ENCODE data around the gene NEU4. TPM values are rescaled to one million over a fixed set of nuclear protein-coding genes. Genes with fewer than 3 reads are reported as not detected.

Gene NEU4
- total RNA-seq, 1 donor from 2014 or later, result 0.72 TPM

DNA sequence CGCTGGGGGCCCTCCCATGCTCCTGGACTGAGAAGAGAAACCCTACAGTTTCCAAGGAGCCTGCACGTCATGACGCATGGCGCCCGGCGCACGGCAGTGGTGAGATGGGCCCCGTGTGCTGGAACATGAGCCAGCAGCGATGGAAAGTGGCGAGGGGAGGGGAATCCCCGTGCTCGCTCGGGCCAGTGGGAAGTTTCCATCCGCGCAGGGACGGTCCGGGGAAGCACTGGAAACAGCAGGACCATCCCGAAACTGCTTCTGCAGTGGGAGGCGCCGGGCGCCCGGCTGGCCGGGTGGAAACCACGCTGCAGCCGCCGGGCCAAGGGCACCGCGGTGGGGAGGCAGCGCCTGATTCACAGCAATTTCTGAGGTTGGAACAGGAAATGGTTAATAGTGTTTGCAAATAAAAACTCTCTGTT is 54.6 kb downstream of the NEU4 start:
- no peak for DNase-seq (ENCODE audit: low spot score)

DNA sequence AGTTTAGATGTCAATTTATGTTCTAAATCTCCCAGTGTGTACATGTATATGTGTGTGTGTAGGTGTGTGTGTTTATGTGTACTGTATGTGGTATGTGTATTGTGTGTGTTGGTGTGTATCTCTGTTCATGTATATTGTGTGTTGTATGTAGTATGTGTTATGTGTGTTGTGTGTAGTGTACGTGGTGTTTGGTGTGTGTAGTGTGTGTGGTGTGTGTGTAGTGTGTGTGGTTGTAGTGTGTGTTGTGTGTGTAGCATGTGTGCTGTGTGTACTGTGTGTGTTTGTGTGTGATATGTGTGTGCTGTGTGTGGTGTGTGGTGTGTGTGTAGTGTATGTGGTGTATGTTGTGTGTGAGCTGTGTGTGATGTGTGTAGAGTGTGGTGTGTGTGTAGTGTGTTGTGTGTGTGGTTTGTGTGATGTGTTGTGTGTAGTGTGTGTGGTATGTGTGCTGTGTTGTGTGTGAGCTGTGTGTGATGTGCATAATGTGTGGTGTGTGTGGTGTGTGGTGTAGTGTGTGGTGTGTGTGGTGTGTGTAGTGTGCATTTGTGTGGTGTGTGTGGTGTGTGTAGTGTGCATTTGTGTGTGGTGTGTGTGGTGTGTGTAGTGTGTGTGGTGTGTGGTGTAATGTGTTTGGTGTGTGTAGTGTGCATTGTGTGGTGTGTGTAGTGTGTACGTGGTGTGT is 55.3 kb downstream of the NEU4 start:
- DNase-seq (ENCODE audit: low spot score), result no peak

DNA sequence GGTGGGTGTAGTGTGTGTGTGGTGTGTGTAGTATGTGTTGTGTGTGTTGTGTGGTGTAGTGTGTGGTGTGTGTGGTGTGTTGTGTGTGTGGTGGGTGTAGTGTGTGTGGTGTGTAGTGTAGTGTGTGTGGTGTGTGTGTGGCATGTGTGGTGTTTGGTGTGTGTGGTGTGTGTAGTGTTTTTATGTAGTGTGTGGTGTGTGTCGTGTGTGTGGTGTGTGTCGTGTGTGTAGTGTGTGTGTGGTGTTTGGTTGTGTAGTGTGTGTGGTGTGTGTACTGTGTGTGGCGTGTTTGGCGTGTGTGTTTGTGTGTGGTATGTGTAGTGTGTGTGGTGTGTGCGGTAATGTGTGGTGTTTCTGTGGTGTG is 55.8 kb downstream of the NEU4 start:
- DNase-seq (ENCODE audit: low spot score), result no peak

DNA sequence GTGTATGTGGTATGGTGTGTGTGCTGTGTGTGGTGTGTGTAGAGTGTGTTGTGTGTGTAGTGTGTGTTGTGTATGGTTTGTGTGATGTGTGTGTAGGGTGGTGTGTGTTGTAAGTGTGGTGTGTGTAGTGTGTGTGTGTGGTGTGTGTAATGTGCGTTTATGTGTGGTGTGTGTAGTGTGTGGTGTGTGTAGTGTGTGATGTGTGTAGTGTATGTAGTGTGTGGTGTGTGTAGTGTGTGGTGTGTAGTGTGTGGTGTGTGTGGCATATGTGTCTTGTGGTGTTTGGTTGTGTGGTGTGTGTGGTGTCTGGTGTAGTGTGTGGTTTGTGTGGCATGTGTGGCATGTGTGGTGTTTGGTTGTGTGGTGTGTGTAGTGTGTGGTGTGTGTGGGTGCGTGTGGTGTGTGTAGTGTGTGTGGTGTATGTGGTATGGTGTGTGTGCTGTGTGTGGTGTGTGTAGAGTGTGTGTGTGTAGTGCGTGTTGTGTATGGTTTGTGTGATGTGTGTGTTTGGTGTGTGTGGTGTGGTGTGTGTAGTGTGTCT is 56.5 kb downstream of the NEU4 start:
- no peak for DNase-seq (ENCODE audit: low spot score)

DNA sequence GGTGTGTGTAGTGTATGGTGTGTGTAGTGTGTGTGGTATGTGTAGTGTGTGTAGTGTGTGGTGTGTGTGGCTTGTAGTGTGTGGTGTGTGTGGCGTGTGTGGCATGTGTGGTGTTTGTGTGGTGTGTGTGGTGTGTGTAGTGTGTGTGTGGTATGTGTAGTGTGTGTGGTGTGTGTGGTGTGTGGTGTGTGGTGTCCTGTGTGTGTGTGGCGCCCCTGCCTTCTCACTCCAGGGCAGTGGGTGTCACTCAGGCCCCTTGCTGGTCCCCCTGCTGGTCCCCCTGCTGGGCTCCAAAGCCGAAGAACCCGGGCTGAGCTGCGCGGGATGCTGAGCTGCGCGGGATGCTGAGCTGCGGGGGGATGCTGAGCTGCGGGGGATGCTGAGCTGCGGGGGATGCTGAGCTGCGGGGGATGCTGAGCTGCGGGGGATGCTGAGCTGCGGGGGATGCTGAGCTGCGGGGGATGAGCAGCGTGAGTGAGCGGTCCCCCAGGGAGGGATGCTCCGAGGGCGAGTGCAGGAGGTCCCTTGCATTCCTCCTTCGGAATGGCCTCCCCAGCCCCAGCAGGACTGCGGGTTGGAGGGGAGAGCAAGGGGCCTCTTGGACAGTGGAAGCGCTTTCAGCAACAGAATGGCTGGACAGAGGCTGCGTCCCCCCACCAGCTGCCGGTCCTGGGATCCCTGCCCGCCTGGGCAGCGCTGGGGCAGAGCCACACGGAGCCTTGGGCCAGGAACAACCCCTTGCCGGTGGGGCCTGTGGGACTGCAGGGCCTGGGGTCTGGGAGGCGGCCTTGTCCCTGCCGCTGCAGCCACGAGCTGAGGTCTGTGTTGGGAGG is 57.2 kb downstream of the NEU4 start:
- no peak for DNase-seq (ENCODE audit: low spot score)

Other genes starting within 250 kb of the NEU4 start
- 21.4 TPM for gene THAP4, start 172.0 kb upstream of the NEU4 start, total RNA-seq (ENCODE audit: insufficient read depth, low replicate concordance)
- 44.8 TPM for gene ATG4B, start 171.5 kb upstream of the NEU4 start, total RNA-seq (ENCODE audit: insufficient read depth, low replicate concordance)
- 21.2 TPM for gene DTYMK, start 122.4 kb upstream of the NEU4 start, total RNA-seq (ENCODE audit: insufficient read depth, low replicate concordance)
- gene ING5, start 107.2 kb upstream of the NEU4 start, total RNA-seq (ENCODE audit: insufficient read depth, low replicate concordance), result 22.4 TPM
- 8.4 TPM for gene D2HGDH, start 74.6 kb upstream of the NEU4 start, total RNA-seq (ENCODE audit: insufficient read depth, low replicate concordance)
- gene GAL3ST2, start 32.4 kb upstream of the NEU4 start, total RNA-seq (ENCODE audit: insufficient read depth, low replicate concordance), result 2.2 TPM
- gene PDCD1, start 49.7 kb downstream of the NEU4 start, total RNA-seq (ENCODE audit: insufficient read depth, low replicate concordance), result not detected
- gene RTP5, start 60.5 kb downstream of the NEU4 start, total RNA-seq (ENCODE audit: insufficient read depth, low replicate concordance), result 0.24 TPM

All from umbilical cord (tissue), 2 donors.